Measurements from ENCODE around the gene PDGFD.

PDGFD gene

GRCh38 chr11:103872748-103873147 is 291.2 kb downstream of the PDGFD start:
- DNase-seq = no peak

DNA sequence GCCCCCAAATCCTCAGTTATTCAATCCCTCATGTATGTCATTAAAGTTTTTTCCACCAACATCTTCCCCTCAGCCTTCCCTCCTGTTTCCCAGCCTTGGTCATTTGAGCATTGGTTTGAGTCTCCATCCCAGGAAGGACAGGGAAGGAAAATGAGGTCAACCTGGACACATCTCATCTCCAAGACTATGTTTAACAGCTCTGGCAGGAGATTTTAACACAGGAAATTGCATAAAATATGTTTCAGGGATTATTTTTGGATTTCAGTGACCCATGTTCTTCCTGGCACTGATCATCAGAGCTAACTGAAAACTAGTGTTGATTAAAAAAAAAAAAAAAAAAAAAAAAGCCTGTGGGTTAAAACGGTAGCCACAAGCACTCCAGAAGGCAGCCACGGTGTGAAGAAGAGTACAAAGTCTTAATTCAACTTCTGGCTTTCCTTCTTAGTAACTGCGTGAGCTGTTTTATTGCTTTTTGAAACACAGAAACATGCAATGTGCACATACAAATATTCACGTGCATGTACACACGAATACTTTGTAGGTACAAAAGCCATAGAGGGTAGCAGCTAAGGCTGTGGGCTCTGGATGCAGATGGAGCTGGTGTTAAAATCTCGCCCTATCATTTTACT is 291.9 kb downstream of the PDGFD start:
- DNase-seq = no peak

DNA sequence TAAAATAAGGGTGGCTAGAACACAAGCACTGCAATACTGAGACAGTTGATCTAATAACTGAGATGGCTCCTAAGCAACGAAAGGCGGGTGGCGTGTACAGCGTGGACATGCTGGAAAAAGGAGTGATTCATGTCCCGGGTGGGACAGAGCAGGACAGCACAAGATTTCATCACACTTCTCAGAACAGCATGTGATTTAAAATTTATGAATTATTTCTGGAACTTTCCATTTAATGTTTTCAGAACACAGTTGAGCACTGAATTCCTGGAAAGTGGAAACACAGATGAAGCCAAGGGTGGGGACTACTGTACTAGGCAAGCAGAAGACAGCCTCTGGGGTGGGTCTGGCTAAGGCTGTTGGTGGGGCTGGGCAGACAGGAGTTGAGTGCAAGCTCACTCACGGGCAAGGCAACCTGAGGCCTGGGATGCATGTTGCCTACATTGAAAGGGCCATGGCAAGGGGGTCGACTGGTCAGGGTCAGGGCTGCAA is 293.1 kb downstream of the PDGFD start:
- DNase-seq = no peak

DNA sequence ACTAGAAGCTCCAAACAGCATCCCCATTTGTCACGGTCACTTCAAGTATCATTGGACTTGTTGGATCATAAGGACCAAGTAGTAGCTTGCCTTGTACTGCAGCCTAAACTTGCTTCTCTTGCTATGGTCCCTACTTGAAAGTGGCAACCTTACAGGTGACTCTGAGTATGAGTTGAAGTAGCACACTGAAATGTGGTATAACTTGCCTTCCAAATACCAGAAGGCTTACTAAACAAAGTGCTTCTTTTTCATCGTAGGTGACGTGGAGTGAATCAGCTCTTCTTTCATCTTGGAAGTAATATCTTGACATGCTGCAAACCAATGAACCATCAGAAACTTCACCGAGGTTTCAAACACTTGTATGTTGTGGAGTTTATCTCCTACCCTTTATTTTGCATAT is 296.5 kb downstream of the PDGFD start:
- no peak for DNase-seq

- no peak for DNase-seq
These were observed 300.4 kb downstream of the PDGFD start for GRCh38 chr11:103863497-103863896.

GRCh38 chr11:103862802-103863174 is 301.2 kb downstream of the PDGFD start:
- DNase-seq = no peak

DNA sequence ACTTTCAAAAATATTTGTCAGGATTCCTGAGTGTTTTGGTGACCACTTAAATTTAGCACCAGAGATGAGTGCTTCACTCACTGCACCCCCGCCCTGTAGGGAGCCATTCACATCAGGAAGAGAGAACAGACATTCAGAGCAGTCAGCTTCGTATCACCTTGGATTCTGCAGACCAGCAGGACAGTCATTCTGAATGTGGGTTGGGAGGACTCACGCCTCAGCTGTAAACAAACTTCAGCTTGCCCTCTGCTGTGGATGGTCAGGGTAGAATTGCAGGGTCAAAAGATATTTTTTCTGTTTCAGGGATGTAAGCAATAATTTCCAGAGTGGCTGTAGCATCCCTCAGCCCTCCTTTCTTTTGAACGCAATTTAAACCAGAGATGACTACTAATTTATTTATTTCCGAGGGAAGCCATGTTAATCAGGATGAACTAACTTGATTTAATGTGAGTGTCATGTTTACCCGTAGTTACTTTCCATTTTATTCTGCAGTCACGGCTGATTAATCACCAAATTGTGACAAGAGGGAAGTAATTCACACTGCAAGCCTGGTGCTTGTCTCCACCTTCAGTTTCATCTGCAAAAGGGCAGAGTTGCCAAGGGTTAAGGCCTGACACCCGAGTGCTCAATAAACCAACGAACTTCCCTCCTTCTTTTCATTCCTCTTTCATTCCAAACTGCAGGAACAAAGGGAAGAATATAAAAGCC is 301.7 kb downstream of the PDGFD start:
- DNase-seq = no peak

Measured in effector CD4-positive, alpha-beta T cell (primary cell).